OCI-LY3 (cell line): ENCODE data around the gene KCND2.

Experiments
- CTCF ChIP-seq: fragments of 200-600, 300-600 bp; sonication (generic); IDR thresholded peaks from 2 replicates; pipeline ENCODE4 v1.5.1; 2014; ENCODE audit warnings: antibody characterized with exemption, low read length, low read depth
- EZH2phosphoT487 ChIP-seq: fragments of 200-600 bp; shearing (Covaris generic); IDR thresholded peaks from 2 replicates; pipeline ENCODE4 v1.6.1; 2018; ENCODE audit warnings: antibody characterized with exemption, mixed run types, low read depth

- no peak for TF ChIP-seq CTCF
- no peak for TF ChIP-seq EZH2phosphoT487
Observed at GRCh38 chr7:120717166-120717565, 444.2 kb downstream of the KCND2 start.
